B cell (primary cell): ENCODE results near the gene LIPK. TPM values are rescaled to one million over a fixed set of nuclear protein-coding genes. Genes with fewer than 3 reads are reported as not detected.
"Not testable (repeated sequence)": the region's sequence is repeated elsewhere in the genome, so short reads cannot be mapped to it uniquely, and the experiment has no call there.

Source experiments
- ATAC-seq: fragments of 200-7000 bp; cut with Tn5 transposase; one replicate; pipeline ENCODE4 v1.10.0; 2021; ENCODE audit warnings: low read depth, mild to moderate bottlenecking, moderate number of reproducible peaks, moderate library complexity
- CTCF ChIA-PET: fragments of 350-600 bp; sonication (Branson Sonifier 250); formaldehyde crosslinking; loops from one replicate; lab custom pipeline; 2021; ENCODE audit warnings: antibody characterized with exemption, inconsistent platforms; lab: Charles Lee
- POLR2A ChIA-PET: fragments of 350-600 bp; sonication (Branson Sonifier 250); formaldehyde crosslinking; loops from one replicate; lab custom pipeline; 2021; ENCODE audit warnings: antibody characterized with exemption; lab: Charles Lee
- DNase-seq: peaks from one replicate; pipeline ENCODE4 v3.0.0; 2013
- H2AFZ ChIP-seq: 2 replicates; pipeline ENCODE4 v1.6.1; 2012; ENCODE audit warnings: mild to moderate bottlenecking, low read depth, low read length; ENCODE audit not compliant: insufficient read depth, poor library complexity, severe bottlenecking
- H3K27ac ChIP-seq, 2 donors: 1 replicate in 1 of 2; 2 replicates in 1 of 2; pipeline ENCODE4 v1.5.1; 2012 to 2013; ENCODE audit warnings: low read length in 2 of 2, mild to moderate bottlenecking in 2 of 2, moderate library complexity in 1 of 2
- H3K27me3 ChIP-seq, 4 experiments: fragments of 200-600 bp in 1 of 4; sonication (generic) in 1 of 4; replicated peaks in 1 of 4; 1 replicate in 2 of 4; 2 replicates in 2 of 4; pipeline versions ENCODE4 v1.6.1 to v1.7.0; 2013 to 2016; ENCODE audit warnings: low read length in 3 of 4, mild to moderate bottlenecking in 2 of 4, mixed read lengths in 1 of 4, moderate library complexity in 1 of 4; ENCODE audit not compliant: insufficient read depth in 4 of 4, control insufficient read depth in 3 of 4; ENCODE audit errors: control extremely low read depth in 1 of 4
- H3K36me3 ChIP-seq, 2 experiments: replicated peaks in 1 of 2; 1 replicate in 1 of 2; 2 replicates in 1 of 2; pipeline versions ENCODE4 v1.6.1 to v1.7.1; 2013; ENCODE audit warnings: low read length in 1 of 2; ENCODE audit not compliant: insufficient read depth in 2 of 2, control insufficient read depth in 1 of 2; ENCODE audit errors: control extremely low read depth in 1 of 2, extremely low read depth in 1 of 2
- H3K4me1 ChIP-seq, 2 donors: fragments of 200-600 bp in 1 of 2; sonication (generic) in 1 of 2; 1 replicate in 1 of 2; 2 replicates in 1 of 2; pipeline versions ENCODE4 v1.5.1 to v1.6.1; 2013 to 2017; ENCODE audit warnings: low read length in 2 of 2; ENCODE audit not compliant: control insufficient read depth in 2 of 2, insufficient read depth in 2 of 2
- H3K4me2 ChIP-seq: replicated peaks from 2 replicates; pipeline ENCODE3; 2012; ENCODE audit warnings: mild to moderate bottlenecking, low read depth, low read length; ENCODE audit not compliant: poor library complexity, severe bottlenecking
- H3K4me3 ChIP-seq, 5 experiments: fragments of 200-600 bp in 1 of 5; sonication (generic) in 1 of 5; 1 replicate in 3 of 5; 2 replicates in 2 of 5; pipeline versions ENCODE4 v1.5.1 to v1.7.0; 2011 to 2016; ENCODE audit warnings: low read length in 4 of 5, mild to moderate bottlenecking in 4 of 5, low read depth in 2 of 5, control low read depth in 1 of 5, moderate library complexity in 1 of 5; ENCODE audit not compliant: insufficient read depth in 1 of 5; ENCODE audit errors: control extremely low read depth in 1 of 5, extremely low read depth in 1 of 5
- H3K79me2 ChIP-seq: fragments of 200-600 bp; sonication (generic); one replicate; pipeline ENCODE4 v1.6.0; 2016; ENCODE audit warnings: low read length; ENCODE audit not compliant: control insufficient read depth, insufficient read depth
- H3K9ac ChIP-seq: fragments of 200-600 bp; sonication (generic); 2 replicates; pipeline ENCODE4 v1.6.1; 2017; ENCODE audit warnings: mild to moderate bottlenecking, low read length, moderate library complexity
- H3K9me3 ChIP-seq, 3 donors: one replicate each; pipeline versions ENCODE4 v1.6.1 to v1.7.1; 2013; ENCODE audit warnings: low read length in 2 of 3; ENCODE audit not compliant: control insufficient read depth in 2 of 3, insufficient read depth in 1 of 3; ENCODE audit errors: control extremely low read depth in 1 of 3
- H4K20me1 ChIP-seq: 2 replicates; pipeline ENCODE4 v1.6.0; 2012; ENCODE audit warnings: mild to moderate bottlenecking, low read length; ENCODE audit not compliant: insufficient read depth, control insufficient read depth, poor library complexity, severe bottlenecking
- H3K27ac Mint-ChIP-seq: one replicate; pipeline ENCODE4 v1.8.0; 2021; ENCODE audit warnings: mixed read lengths
- H3K27me3 Mint-ChIP-seq: one replicate; pipeline ENCODE4 v1.8.0; 2021; ENCODE audit warnings: mixed read lengths
- H3K4me1 Mint-ChIP-seq: one replicate; pipeline ENCODE4 v1.8.0; 2021; ENCODE audit warnings: mixed read lengths
- H3K4me3 Mint-ChIP-seq: one replicate; pipeline ENCODE4 v1.8.0; 2021; ENCODE audit warnings: mixed read lengths
- H3K9me3 Mint-ChIP-seq: one replicate; pipeline ENCODE4 v1.8.0; 2022; ENCODE audit warnings: mixed read lengths; ENCODE audit not compliant: insufficient read depth
- EZH2 ChIP-seq: IDR thresholded peaks from 2 replicates; pipeline ENCODE4 v1.6.1; 2012; ENCODE audit warnings: borderline replicate concordance, low read depth, mild to moderate bottlenecking, moderate library complexity, low read length; ENCODE audit not compliant: insufficient read depth, poor library complexity, severe bottlenecking
- WGBS: methylation state at CpG from one replicate; pipeline ENCODE4 v1.1.5; 2013; ENCODE audit warnings: missing lambda C conversion rate; ENCODE audit not compliant: insufficient coverage; 5-methylcytosine and 5-hydroxymethylcytosine counted together
- intact Hi-C: fragments of 100-400 bp; cut with micrococcal nuclease; formaldehyde crosslinking; loops from one replicate; pipeline ENCODE4 v1.10.0; 2022
- polyA plus RNA-seq: library from polyadenylated mRNA; depleted of rRNA; stranded (reverse); fragments of >200 nt; gene quantifications from 2 replicates; pipeline ENCODE4 v1.2.3, GENCODE V29; 2012
- total RNA-seq, 2 donors: library from RNA; stranded (reverse); fragments of 120-200 nt in 1 of 2; gene quantifications; 1 replicate in 1 of 2; 2 replicates in 1 of 2; pipeline versions ENCODE4 v1.2.3 to v1.2.4, GENCODE V29; 2013 to 2022
- TF ChIP-seq, protein P1 (sequence below): fragments of 200-600 bp; IDR thresholded peaks from one replicate; pipeline ENCODE4 v1.8.0; 2022; ENCODE audit warnings: antibody characterized with exemption, mild to moderate bottlenecking

LIPK gene
- total and polyA plus RNA-seq, 2 donors (not counting 1 experiment from before 2014, with no cell fraction given), result not detected

DNA sequence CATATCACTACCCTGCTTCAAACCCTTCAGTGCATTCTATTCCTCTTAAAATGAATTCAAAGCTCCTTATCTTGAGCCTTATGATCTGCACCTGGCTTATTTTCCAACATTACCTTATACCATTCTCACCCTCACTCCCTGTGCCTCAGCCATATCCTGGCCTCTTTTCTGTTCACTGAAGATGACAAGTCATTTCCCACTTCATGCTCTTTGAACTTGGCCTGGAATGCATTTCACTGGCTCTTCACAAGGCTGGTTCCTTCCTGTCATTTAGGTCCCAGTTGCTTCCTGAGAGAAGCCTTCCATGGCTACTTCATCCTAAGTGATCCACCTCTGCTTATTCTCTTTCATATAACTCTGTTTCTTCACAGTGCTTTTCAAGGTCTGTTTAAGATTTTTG is 45.0 kb upstream of the LIPK start:
- Mint-ChIP-seq H3K27ac (no peak overlapping the region), H3K9me3 (no peaks in the 10 kb centered on the region), H3K4me1 (no peaks in the 10 kb centered on the region), H3K4me3 (no peak overlapping the region), H3K27me3 (no peaks in the 10 kb centered on the region)
- Histone ChIP-seq H3K9ac (no peak overlapping the region), H3K9me3 (peaks cover 0 to 3% (median 0%) of the 10 kb centered on the region in 3 donors), H3K27ac (no peak overlapping the region), H3K4me1 (no peaks in the 10 kb centered on the region), H2AFZ (no peak overlapping the region), H3K79me2 (no peaks in the 10 kb centered on the region), H3K36me3 (no peaks in the 10 kb centered on the region), H3K4me2 (no peak overlapping the region), H3K27me3 (no peaks in the 10 kb centered on the region), H4K20me1 (no peaks in the 10 kb centered on the region), H3K4me3 (no peak overlapping the region)
- ChIA-PET CTCF (interaction anchor here (2.3 kb wide), 1 partner anchor 27 kb away, joined by 8 read pairs; no protein-coding TSS in a partner anchor), POLR2A (no interaction called here)
- ATAC-seq, result no peak
- intact Hi-C loops, result no loop called here
- no peak for DNase-seq
- TF ChIP-seq, protein P1, sequence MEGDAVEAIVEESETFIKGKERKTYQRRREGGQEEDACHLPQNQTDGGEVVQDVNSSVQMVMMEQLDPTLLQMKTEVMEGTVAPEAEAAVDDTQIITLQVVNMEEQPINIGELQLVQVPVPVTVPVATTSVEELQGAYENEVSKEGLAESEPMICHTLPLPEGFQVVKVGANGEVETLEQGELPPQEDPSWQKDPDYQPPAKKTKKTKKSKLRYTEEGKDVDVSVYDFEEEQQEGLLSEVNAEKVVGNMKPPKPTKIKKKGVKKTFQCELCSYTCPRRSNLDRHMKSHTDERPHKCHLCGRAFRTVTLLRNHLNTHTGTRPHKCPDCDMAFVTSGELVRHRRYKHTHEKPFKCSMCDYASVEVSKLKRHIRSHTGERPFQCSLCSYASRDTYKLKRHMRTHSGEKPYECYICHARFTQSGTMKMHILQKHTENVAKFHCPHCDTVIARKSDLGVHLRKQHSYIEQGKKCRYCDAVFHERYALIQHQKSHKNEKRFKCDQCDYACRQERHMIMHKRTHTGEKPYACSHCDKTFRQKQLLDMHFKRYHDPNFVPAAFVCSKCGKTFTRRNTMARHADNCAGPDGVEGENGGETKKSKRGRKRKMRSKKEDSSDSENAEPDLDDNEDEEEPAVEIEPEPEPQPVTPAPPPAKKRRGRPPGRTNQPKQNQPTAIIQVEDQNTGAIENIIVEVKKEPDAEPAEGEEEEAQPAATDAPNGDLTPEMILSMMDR, result no peak
- no peak for TF ChIP-seq EZH2

DNA sequence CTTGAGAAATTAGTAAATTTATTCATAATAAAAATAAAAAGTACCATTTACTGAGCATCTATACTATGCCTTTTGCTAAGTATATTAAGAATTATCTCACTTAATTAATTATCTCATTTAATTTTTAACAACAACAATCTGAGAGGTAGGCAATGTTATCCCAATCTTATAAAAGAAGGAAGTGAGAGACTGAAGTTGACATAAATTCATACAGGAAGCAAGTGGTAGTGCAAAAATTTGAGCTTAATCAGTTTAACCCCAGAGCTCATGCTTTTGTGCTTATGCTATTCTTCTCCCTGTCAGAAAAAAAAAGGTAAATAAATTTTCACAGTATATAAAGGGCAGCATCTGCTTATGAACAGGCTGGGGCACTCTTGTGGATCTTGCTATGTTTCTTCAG is 44.5 kb upstream of the LIPK start:
- Histone ChIP-seq H3K4me1 (no peaks in the 10 kb centered on the region), H2AFZ (no peak overlapping the region), H3K9ac (no peak overlapping the region), H3K27ac (no peak overlapping the region), H3K79me2 (no peaks in the 10 kb centered on the region), H4K20me1 (no peaks in the 10 kb centered on the region), H3K36me3 (no peaks in the 10 kb centered on the region), H3K4me3 (no peak overlapping the region), H3K27me3 (no peaks in the 10 kb centered on the region), H3K4me2 (no peak overlapping the region), H3K9me3 (peaks cover 0 to 3% (median 0%) of the 10 kb centered on the region in 3 donors)
- ATAC-seq, result no peak
- H3K4me1 Mint-ChIP-seq, result no peaks in the 10 kb centered on the region
- ChIA-PET POLR2A (no interaction called here), CTCF (interaction anchor here (2.3 kb wide), 1 partner anchor 26 kb away, joined by 8 read pairs; no protein-coding TSS in a partner anchor)
- no peak overlapping the region for H3K4me3 Mint-ChIP-seq
- no peak for DNase-seq
- no peak overlapping the region for H3K27ac Mint-ChIP-seq
- no peak for TF ChIP-seq EZH2
- TF ChIP-seq, protein P1, result no peak
- no peaks in the 10 kb centered on the region for H3K9me3 Mint-ChIP-seq
- intact Hi-C loops, result no loop called here
- H3K27me3 Mint-ChIP-seq, result no peaks in the 10 kb centered on the region

GRCh38 chr10:88663153-88663552 is 42.9 kb upstream of the LIPK start:
- DNase-seq, H3K9ac ChIP-seq, H3K4me3 ChIP-seq, H3K79me2 ChIP-seq, H3K9me3 Mint-ChIP-seq, H3K27ac Mint-ChIP-seq, H3K27ac ChIP-seq, ATAC-seq, H3K4me2 ChIP-seq, H3K4me3 Mint-ChIP-seq, H3K4me1 ChIP-seq, H2AFZ ChIP-seq, H3K27me3 Mint-ChIP-seq, H4K20me1 ChIP-seq, H3K4me1 Mint-ChIP-seq, H3K9me3 ChIP-seq, H3K36me3 ChIP-seq, POLR2A ChIA-PET, intact Hi-C loops, CTCF ChIA-PET, H3K27me3 ChIP-seq: not testable (repeated sequence)
- 100% methylated on average over 2 of the region's 2 CpGs for WGBS
